OCI-LY7 (cell line): ENCODE measurements around the gene GNG5. TPM values are rescaled to one million over a fixed set of nuclear protein-coding genes. Genes with fewer than 3 reads are reported as not detected.

Source experiments
- BruUV-seq: library from RNA; stranded (reverse); fragments of 400-500 nt; replicated peaks from 2 replicates; lab custom pipeline; 2021; lab: Mats Ljungman, UMichigan
- CTCF ChIA-PET: fragments of 300-600 bp; sonication (Branson Sonifier 250); formaldehyde crosslinking; loops from one replicate; lab custom pipeline; 2022; ENCODE audit warnings: antibody characterized with exemption; ENCODE audit not compliant: unreplicated experiment; lab: Charles Lee
- POLR2A ChIA-PET: fragments of 300-600 bp; sonication (Branson Sonifier 250); formaldehyde crosslinking; loops from one replicate; lab custom pipeline; 2022; ENCODE audit warnings: antibody characterized with exemption; lab: Charles Lee
- DNase-seq: peaks from one replicate; pipeline ENCODE4 v3.0.0-alpha.2; 2015; ENCODE audit warnings: low spot score
- H2AFZ ChIP-seq: fragments of 200-600 bp; sonication (generic), shearing (Covaris generic); 2 replicates; pipeline ENCODE4 v1.6.1; 2014; ENCODE audit warnings: mild to moderate bottlenecking, antibody characterized with exemption, low read length, moderate library complexity
- H3K27ac ChIP-seq: fragments of 200-600 bp; sonication (generic); 2 replicates; pipeline ENCODE4 v1.5.1; 2014; ENCODE audit warnings: mixed run types, low read depth, mild to moderate bottlenecking, moderate library complexity, low read length, inconsistent platforms; ENCODE audit not compliant: poor library complexity, severe bottlenecking
- H3K36me3 ChIP-seq: fragments of 200-600 bp; sonication (generic); 2 replicates; pipeline ENCODE4 v1.6.1; 2014; ENCODE audit warnings: mild to moderate bottlenecking, antibody characterized with exemption, low read length, moderate library complexity, mixed read lengths; ENCODE audit not compliant: insufficient read depth
- H3K4me1 ChIP-seq: fragments of 200-600 bp; sonication (generic); 2 replicates; pipeline ENCODE4 v1.5.1; 2014; ENCODE audit warnings: mild to moderate bottlenecking, low read length; ENCODE audit not compliant: insufficient read depth, poor library complexity, severe bottlenecking
- H3K4me2 ChIP-seq: fragments of 200-600 bp; sonication (generic); 2 replicates; pipeline ENCODE4 v1.6.1; 2014; ENCODE audit warnings: mild to moderate bottlenecking, low read length
- H3K4me3 ChIP-seq: fragments of 200-600 bp; sonication (generic); 2 replicates; pipeline ENCODE4 v1.5.1; 2014; ENCODE audit warnings: mild to moderate bottlenecking, low read depth, low read length; ENCODE audit not compliant: poor library complexity, severe bottlenecking
- H3K79me2 ChIP-seq: fragments of 200-600 bp; sonication (generic); 2 replicates; pipeline ENCODE4 v1.6.1; 2016; ENCODE audit warnings: low read depth, mild to moderate bottlenecking, low read length, moderate library complexity, mixed read lengths; ENCODE audit not compliant: insufficient read depth
- H3K9me2 ChIP-seq: fragments of 200-600 bp; sonication (generic); 2 replicates; pipeline ENCODE4 v1.6.1; 2016; ENCODE audit warnings: mild to moderate bottlenecking, low read length, mixed read lengths; ENCODE audit not compliant: insufficient read depth
- H3K9me3 ChIP-seq: fragments of 200-600 bp; sonication (generic); 2 replicates; pipeline ENCODE4 v1.6.1; 2014; ENCODE audit warnings: mild to moderate bottlenecking, mixed run types, low read length, mixed read lengths
- H4K20me1 ChIP-seq: fragments of 200-600 bp; sonication (generic); 2 replicates; pipeline ENCODE4 v1.6.1; 2014; ENCODE audit warnings: mild to moderate bottlenecking, antibody characterized with exemption, low read length, moderate library complexity, mixed read lengths; ENCODE audit not compliant: insufficient read depth
- CTCF ChIP-seq: fragments of 200-600 bp; sonication (generic); conservative IDR thresholded peaks from 2 replicates; pipeline ENCODE4 v1.5.1; 2014; ENCODE audit warnings: mild to moderate bottlenecking, antibody characterized with exemption, low read length, moderate library complexity, mixed read lengths
- EZH2phosphoT487 ChIP-seq: fragments of 200-600 bp; sonication (generic); IDR thresholded peaks from 2 replicates; pipeline ENCODE4 v1.6.1; 2018; ENCODE audit warnings: low read depth, borderline replicate concordance, mild to moderate bottlenecking, mixed run types, antibody characterized with exemption, low read length, moderate library complexity, mixed read lengths
- intact Hi-C: fragments of 100-400 bp; cut with micrococcal nuclease; formaldehyde crosslinking; loops from one replicate; pipeline ENCODE4 v1.10.0; 2022; ENCODE audit not compliant: unreplicated experiment
- total RNA-seq, 2 experiments: library from RNA; depleted of rRNA in 1 of 2; stranded (reverse); fragments of >200 nt in 1 of 2; shearing (Covaris generic) in 1 of 2; gene quantifications; 2 replicates each; pipeline ENCODE4 v1.2.3, GENCODE V29; 2014 to 2022

Gene GNG5
- total RNA-seq, 2 experiments from 2014 or later: 45.1 to 115 TPM

- TF ChIP-seq EZH2phosphoT487 (no peak), CTCF (no peak)
- intact Hi-C loops: loop anchor here (2.0 kb wide), 2 partner anchors 27 to 95 kb away; partner anchors contain the start of genes CTBS, GNG5 and SPATA1
- no peak for DNase-seq
- 0 out of 2 replicates have a peak, but pooled peaks cover 3% of the 10 kb centered on the region for H4K20me1 ChIP-seq
- H2AFZ ChIP-seq: peak overlapping the region; percentile 100; the same call in 1 of the 2 replicates
- H3K4me2 ChIP-seq: peak overlapping the region; percentile 88
- H3K9me3 ChIP-seq: peaks cover 8% of the 10 kb centered on the region
- peaks cover 39% of the 10 kb centered on the region for H3K36me3 ChIP-seq
- peaks cover 21% of the 10 kb centered on the region for H3K4me1 ChIP-seq
- peaks cover 37% of the 10 kb centered on the region for H3K79me2 ChIP-seq
- BruUV-seq: no TSS peak
- ChIA-PET CTCF (interaction anchor here (1.4 kb wide), 1 partner anchor 94 kb away, joined by 3 read pairs; no protein-coding TSS in a partner anchor), POLR2A (interaction anchor here (0.6 to 3.9 kb wide), 17 partner anchors 10 to 337 kb away, joined by 3 to 43 read pairs (median 5); partner anchors contain the start of genes GNG5, PRKACB, SAMD13 and SPATA1)
- H3K9me2 ChIP-seq: no peaks in the 10 kb centered on the region
- peak overlapping the region; percentile 63 for H3K27ac ChIP-seq
- peak overlapping the region; percentile 77 for H3K4me3 ChIP-seq
These were observed 26.4 kb downstream of the GNG5 start for GRCh38 chr1:84479998-84480397.

DNA sequence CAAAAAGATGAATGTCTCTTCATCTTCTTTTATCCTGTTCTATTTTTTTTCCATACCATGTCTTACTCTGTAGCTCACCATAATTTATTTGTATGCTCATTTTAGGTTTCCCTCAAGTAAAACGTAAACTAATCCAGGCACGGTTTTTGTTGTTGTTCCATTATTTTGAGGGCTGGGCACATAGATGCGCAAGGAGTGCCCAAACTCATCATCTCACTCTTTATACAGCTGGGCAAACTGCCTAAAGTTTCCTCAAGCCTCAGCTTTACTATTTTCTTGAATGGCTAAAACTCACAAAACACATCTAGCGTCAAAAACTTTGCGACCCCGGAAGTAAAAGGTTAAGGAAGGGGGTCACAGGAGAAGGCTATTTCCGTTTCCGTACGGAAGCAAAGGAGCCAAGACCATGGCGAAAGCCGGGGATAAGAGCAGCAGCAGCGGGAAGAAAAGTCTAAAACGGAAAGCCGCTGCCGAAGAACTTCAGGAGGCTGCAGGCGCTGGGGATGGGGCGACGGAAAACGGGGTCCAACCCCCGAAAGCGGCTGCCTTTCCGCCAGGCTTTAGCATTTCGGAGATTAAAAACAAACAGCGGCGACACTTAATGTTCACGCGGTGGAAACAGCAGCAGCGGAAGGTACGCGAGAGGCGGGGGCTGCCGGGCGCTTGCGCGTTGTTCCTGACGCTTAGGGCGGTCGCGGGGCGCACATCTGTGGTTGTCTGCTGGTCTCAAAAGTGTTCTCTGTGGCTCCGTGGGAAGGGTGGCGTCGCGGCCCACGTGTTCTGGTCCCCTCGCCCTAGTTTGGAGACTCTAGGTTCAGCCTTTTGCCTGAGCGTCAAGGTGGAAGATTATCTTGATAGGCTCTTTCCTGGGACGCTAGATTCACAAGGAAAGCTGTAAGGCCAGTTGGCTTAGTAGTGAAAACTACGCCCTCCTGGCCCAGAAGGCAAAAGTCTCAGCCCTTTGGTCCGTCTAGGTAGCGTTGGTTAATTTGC, 27.2 kb downstream of the GNG5 start, which contains the start of gene RPF1:
RPF1 (plus strand) TSS at position 391 of the 993 bp plus-strand sequence; CDS start at position 407, 16 bp downstream.
- ChIA-PET CTCF (interaction anchor here (1.4 kb wide), 1 partner anchor 94 kb away, joined by 3 read pairs; no protein-coding TSS in a partner anchor), POLR2A (interaction anchor here (0.5 to 3.9 kb wide), 23 partner anchors 8 to 710 kb away, joined by 3 to 43 read pairs (median 4); partner anchors contain the start of genes GNG5, PRKACB, SAMD13 and SPATA1)
- Histone ChIP-seq H3K9me2 (no peaks in the 10 kb centered on the region), H3K79me2 (peaks cover 37% of the 10 kb centered on the region), H3K4me2 (peak within 1 kb of the TSS; percentile 88), H3K27ac (peak within 1 kb of the TSS; percentile 63), H3K9me3 (peaks cover 8% of the 10 kb centered on the region), H3K4me1 (peaks cover 21% of the 10 kb centered on the region), H3K4me3 (peak within 1 kb of the TSS; percentile 77), H4K20me1 (0 out of 2 replicates have a peak, but pooled peaks cover 3% of the 10 kb centered on the region), H3K36me3 (peaks cover 31% of the 10 kb centered on the region), H2AFZ (peak within 1 kb of the TSS; percentile 100)
- TSS peak; percentile 98 for BruUV-seq
- intact Hi-C loops: loop anchor here (2.0 kb wide), 2 partner anchors 28 to 96 kb away; partner anchors contain the start of genes CTBS, GNG5 and SPATA1
- DNase-seq: peak; percentile 88
- TF ChIP-seq EZH2phosphoT487: no peak
- peak; percentile 23; the same call in 1 of the 2 replicates for TF ChIP-seq CTCF
